H9 (cell line): Measurements from ENCODE around the gene RLN3. TPM values are rescaled to one million over a fixed set of nuclear protein-coding genes. Genes with fewer than 3 reads are reported as not detected.

Source experiments
- DNase-seq: peaks from one replicate; pipeline ENCODE4 v3.0.0-alpha.2; 2017
- H2AFZ ChIP-seq: one replicate; pipeline ENCODE4 v1.6.1; 2013; ENCODE audit warnings: mild to moderate bottlenecking, low read length, control low read depth, moderate library complexity
- H2AK5ac ChIP-seq: 2 replicates; pipeline ENCODE4 v1.6.1; 2013; ENCODE audit warnings: low read length, control low read depth, mixed read lengths; ENCODE audit not compliant: insufficient read length
- H2BK120ac ChIP-seq: one replicate; pipeline ENCODE4 v1.6.1; 2013; ENCODE audit warnings: low read depth, mild to moderate bottlenecking, low read length, control low read depth, inconsistent platforms; ENCODE audit not compliant: poor library complexity, severe bottlenecking
- H2BK12ac ChIP-seq: 2 replicates; pipeline ENCODE4 v1.6.1; 2013; ENCODE audit warnings: low read length, control low read depth, mixed read lengths, low read depth; ENCODE audit not compliant: insufficient read length
- H2BK15ac ChIP-seq: 2 replicates; pipeline ENCODE4 v1.6.1; 2013; ENCODE audit warnings: low read depth, low read length, control low read depth
- H2BK20ac ChIP-seq: one replicate; pipeline ENCODE4 v1.6.1; 2013; ENCODE audit warnings: low read depth, mild to moderate bottlenecking, low read length, control low read depth, inconsistent platforms; ENCODE audit not compliant: poor library complexity, severe bottlenecking
- H2BK5ac ChIP-seq: 2 replicates; pipeline ENCODE4 v1.6.1; 2013; ENCODE audit warnings: low read length, control low read depth, mixed read lengths; ENCODE audit not compliant: insufficient read length
- H3K14ac ChIP-seq: 2 replicates; pipeline ENCODE4 v1.6.1; 2013; ENCODE audit warnings: low read length, control low read depth; ENCODE audit not compliant: insufficient read depth
- H3K18ac ChIP-seq: 2 replicates; pipeline ENCODE4 v1.6.1; 2013; ENCODE audit warnings: low read depth, mild to moderate bottlenecking, mixed read lengths, low read length, control low read depth; ENCODE audit not compliant: insufficient read length
- H3K23ac ChIP-seq: 2 replicates; pipeline ENCODE4 v1.6.1; 2013; ENCODE audit warnings: low read length, control low read depth, mixed read lengths, low read depth; ENCODE audit not compliant: insufficient read length
- H3K23me2 ChIP-seq: 2 replicates; pipeline ENCODE4 v1.6.1; 2013; ENCODE audit warnings: low read depth, mild to moderate bottlenecking, mixed read lengths, low read length, control low read depth; ENCODE audit not compliant: insufficient read length, poor library complexity, severe bottlenecking
- H3K27ac ChIP-seq: 2 replicates; pipeline ENCODE4 v1.5.1; 2013; ENCODE audit warnings: low read length, control low read depth, mixed read lengths, low read depth; ENCODE audit not compliant: insufficient read length
- H3K27me3 ChIP-seq: 2 replicates; pipeline ENCODE4 v1.6.1; 2013; ENCODE audit warnings: low read length, control low read depth, inconsistent platforms; ENCODE audit not compliant: insufficient read depth
- H3K4ac ChIP-seq: 2 replicates; pipeline ENCODE4 v1.6.1; 2013; ENCODE audit warnings: low read depth, mild to moderate bottlenecking, control low read depth, inconsistent platforms, low read length, moderate library complexity
- H3K4me1 ChIP-seq: 2 replicates; pipeline ENCODE4 v1.6.1; 2013; ENCODE audit warnings: low read length, control low read depth, inconsistent platforms; ENCODE audit not compliant: insufficient read depth
- H3K4me2 ChIP-seq: 2 replicates; pipeline ENCODE4 v1.6.1; 2013; ENCODE audit warnings: low read length, control low read depth, mixed read lengths; ENCODE audit not compliant: insufficient read length, insufficient read depth
- H3K56ac ChIP-seq: 2 replicates; pipeline ENCODE4 v1.6.1; 2013; ENCODE audit warnings: low read depth, mild to moderate bottlenecking, mixed read lengths, low read length, control low read depth; ENCODE audit not compliant: insufficient read length
- H3K79me1 ChIP-seq: 2 replicates; pipeline ENCODE4 v1.6.1; 2013; ENCODE audit warnings: low read depth, mild to moderate bottlenecking, moderate library complexity, low read length, control low read depth, inconsistent platforms; ENCODE audit not compliant: insufficient read depth, poor library complexity, severe bottlenecking
- H3K79me2 ChIP-seq: 2 replicates; pipeline ENCODE4 v1.6.1; 2013; ENCODE audit warnings: low read length, control low read depth, inconsistent platforms; ENCODE audit not compliant: insufficient read depth
- H3K9ac ChIP-seq: 2 replicates; pipeline ENCODE4 v1.6.1; 2013; ENCODE audit warnings: low read length, control low read depth, mixed read lengths; ENCODE audit not compliant: insufficient read length; ENCODE audit errors: extremely low read depth
- H3K9me3 ChIP-seq: one replicate; pipeline ENCODE4 v1.6.1; 2013; ENCODE audit warnings: low read depth, low read length, inconsistent platforms; ENCODE audit not compliant: control insufficient read depth
- H3T11ph ChIP-seq: one replicate; pipeline ENCODE4 v1.6.1; 2013; ENCODE audit warnings: mild to moderate bottlenecking, low read length, control low read depth, inconsistent platforms
- H4K20me1 ChIP-seq: one replicate; pipeline ENCODE4 v1.6.1; 2013; ENCODE audit not compliant: control insufficient read depth, insufficient read length, insufficient read depth
- H4K5ac ChIP-seq: 2 replicates; pipeline ENCODE4 v1.6.1; 2013; ENCODE audit warnings: low read depth, mild to moderate bottlenecking, mixed read lengths, low read length, control low read depth; ENCODE audit not compliant: insufficient read length
- H4K8ac ChIP-seq: replicated peaks from 2 replicates; pipeline ENCODE4 v1.6.1; 2013; ENCODE audit warnings: low read length, control low read depth, mixed read lengths, low read depth; ENCODE audit not compliant: insufficient read length
- H4K91ac ChIP-seq: 2 replicates; pipeline ENCODE4 v1.6.1; 2013; ENCODE audit warnings: low read depth, mild to moderate bottlenecking, moderate library complexity, mixed read lengths, low read length, control low read depth; ENCODE audit not compliant: insufficient read length
- H3K27ac Mint-ChIP-seq, 3 experiments: 2 replicates in 2 of 3; 3 replicates in 1 of 3; pipeline ENCODE4 v1.8.0; 2020 to 2021; ENCODE audit warnings: mixed read lengths in 3 of 3, mild to moderate bottlenecking in 1 of 3, moderate library complexity in 1 of 3
- H3K27me3 Mint-ChIP-seq: 2 replicates; pipeline ENCODE4 v1.8.0; 2021; ENCODE audit warnings: low read depth, mild to moderate bottlenecking, moderate library complexity, mixed read lengths
- H3K36me3 Mint-ChIP-seq, 3 experiments: 2 replicates in 2 of 3; 3 replicates in 1 of 3; pipeline ENCODE4 v1.8.0; 2020 to 2021; ENCODE audit warnings: low read depth in 3 of 3, mixed read lengths in 3 of 3; ENCODE audit not compliant: insufficient read depth in 1 of 3
- H3K4me1 Mint-ChIP-seq, 2 experiments: 2 replicates each; pipeline ENCODE4 v1.8.0; 2020; ENCODE audit warnings: mixed read lengths in 2 of 2
- H3K4me3 Mint-ChIP-seq, 2 experiments: 2 replicates in 1 of 2; 3 replicates in 1 of 2; pipeline ENCODE4 v1.8.0; 2020 to 2021; ENCODE audit warnings: mild to moderate bottlenecking in 2 of 2, mixed read lengths in 2 of 2, moderate library complexity in 1 of 2
- H3K9me3 Mint-ChIP-seq, 2 experiments: 2 replicates in 1 of 2; 3 replicates in 1 of 2; pipeline ENCODE4 v1.8.0; 2020; ENCODE audit warnings: mild to moderate bottlenecking in 2 of 2, mixed read lengths in 2 of 2, moderate library complexity in 1 of 2
- CTCF ChIP-seq: fragments of 200-600 bp; sonication (generic); conservative IDR thresholded peaks from 3 replicates; pipeline ENCODE4 v1.8.0; 2021; ENCODE audit warnings: antibody characterized with exemption, mild to moderate bottlenecking
- WGBS: extraction: QIAGEN DNeasy Blood & Tissue Kit; methylation state at CpG from one replicate; pipeline ENCODE4 v1.1.7; 2013; ENCODE audit warnings: missing lambda C conversion rate, low lambda C conversion rate, mixed read lengths; ENCODE audit not compliant: insufficient read length; ENCODE audit errors: extremely low coverage; 5-methylcytosine and 5-hydroxymethylcytosine counted together
- total RNA-seq: library from RNA; stranded (reverse); gene quantifications from 2 replicates; pipeline ENCODE4 v1.2.1, GENCODE V29; 2021

The RLN3 gene
- total RNA-seq, 1 experiment from 2014 or later: not detected

- Histone ChIP-seq H3K9me3 (no peaks in the 10 kb centered on the region), H4K5ac (no peak overlapping the region), H2BK12ac (no peak overlapping the region), H2BK20ac (no peak overlapping the region), H2AK5ac (no peak overlapping the region), H2BK120ac (no peak overlapping the region), H3K79me1 (no peaks in the 10 kb centered on the region), H3T11ph (no peak overlapping the region), H3K27ac (no peak overlapping the region), H3K4ac (no peak overlapping the region), H3K23me2 (no peaks in the 10 kb centered on the region), H3K9ac (no peak overlapping the region), H3K56ac (no peak overlapping the region), H4K8ac (no peak overlapping the region), H4K20me1 (no peaks in the 10 kb centered on the region), H3K14ac (peak overlapping the region; percentile 88), H2AFZ (no peak overlapping the region), H2BK5ac (no peak overlapping the region), H2BK15ac (no peak overlapping the region), H3K18ac (peak overlapping the region; percentile 80), H3K4me1 (no peaks in the 10 kb centered on the region), H3K79me2 (no peaks in the 10 kb centered on the region), H3K27me3 (no peaks in the 10 kb centered on the region), H3K23ac (no peak overlapping the region), H3K4me2 (peak overlapping the region; percentile 20), H4K91ac (no peak overlapping the region)
- peak; percentile 99 for DNase-seq
- no CpG with 5 or more reads among the region's 74 CpGs for WGBS
- Mint-ChIP-seq H3K9me3 (no peaks in the 10 kb centered on the region), H3K4me1 (peaks cover 15 to 23% of the 10 kb centered on the region in 2 experiments), H3K36me3 (peaks cover 0 to 21% (median 6%) of the 10 kb centered on the region in 3 experiments; a peak in 5 of 7 replicates), H3K4me3 (peak overlapping the region; percentile 54 to 72), H3K27me3 (no peaks in the 10 kb centered on the region), H3K27ac (peak overlapping the region in 2 of 3 experiments; percentile 32 to 91; a peak in 3 of 7 replicates)
- TF ChIP-seq CTCF: no peak
Observed at GRCh38 chr19:13978351-13979243, 49.4 kb upstream of the RLN3 start.
